K562 (cell line): ENCODE measurements around the gene ERBB3. TPM values are rescaled to one million over a fixed set of nuclear protein-coding genes. Genes with fewer than 3 reads are reported as not detected.

Experiments used
- ATAC-seq: fragments of 200-7000 bp; cut with Tn5 transposase; 3 replicates; pipeline ENCODE4 v1.9.1; 2020; ENCODE audit warnings: moderate library complexity
- BruUV-seq: library from RNA; stranded (reverse); fragments of 400-500 nt; replicated peaks from 2 replicates; lab custom pipeline; 2021; lab: Mats Ljungman, UMichigan
- CTCF ChIA-PET: fragments of 300-600 bp; formaldehyde crosslinking; extraction: SDS; loops from one replicate; lab custom pipeline; 2021; ENCODE audit warnings: low intra/inter-chr PET ratio; lab: Yijun Ruan, JAX
- POLR2A ChIA-PET: fragments of 300-600, 350-650 bp; sonication (Branson Sonifier 250); formaldehyde crosslinking; extraction: SDS; loops from one replicate; lab custom pipeline; 2021; ENCODE audit warnings: antibody characterized with exemption, inconsistent platforms; lab: Yijun Ruan, JAX
- DNase-seq, 4 experiments: peaks; one replicate each; pipeline versions ENCODE4 v3.0.0 to v3.0.0-alpha.2; 2011 to 2018; ENCODE audit warnings: low spot score in 3 of 4, mixed read lengths in 3 of 4; ENCODE audit errors: extremely low read depth in 1 of 4
- FAIRE-seq: peaks from 2 replicates; lab custom pipeline; 2011; peaks lifted over from hg19 to GRCh38; lab: Jason Lieb, UNC
- H2AFZ ChIP-seq: 2 replicates; pipeline ENCODE4 v1.6.0; 2011; ENCODE audit warnings: low read depth, low read length, control low read depth, inconsistent platforms
- H3K27ac ChIP-seq: fragments of 200-600 bp; 3 replicates; pipeline ENCODE4 v1.8.0; 2011; ENCODE audit warnings: low read depth, mild to moderate bottlenecking, control low read depth, inconsistent platforms, low read length, moderate library complexity, mixed read lengths; ENCODE audit errors: extremely low read depth
- H3K27me3 ChIP-seq, 2 experiments: fragments of 300-600 bp in 1 of 2; 2 replicates in 1 of 2; 3 replicates in 1 of 2; pipeline versions ENCODE4 v1.6.0 to v1.8.0; 2011; ENCODE audit warnings: inconsistent platforms in 2 of 2, low read length in 2 of 2, mild to moderate bottlenecking in 1 of 2, mixed read lengths in 1 of 2, moderate library complexity in 1 of 2; ENCODE audit not compliant: control insufficient read depth in 2 of 2, insufficient read depth in 2 of 2
- H3K36me3 ChIP-seq: fragments of 300-600 bp; 3 replicates; pipeline ENCODE4 v1.8.0; 2011; ENCODE audit warnings: mild to moderate bottlenecking, low read length, inconsistent platforms; ENCODE audit not compliant: control insufficient read depth, insufficient read depth
- H3K4me1 ChIP-seq, 2 experiments: fragments of 200-600 bp in 1 of 2; replicated peaks in 1 of 2; 2 replicates in 1 of 2; 3 replicates in 1 of 2; pipeline versions ENCODE4 v1.5.1 to v1.8.0; 2011; ENCODE audit warnings: inconsistent platforms in 2 of 2, low read length in 2 of 2, mild to moderate bottlenecking in 1 of 2, mixed read lengths in 1 of 2, moderate library complexity in 1 of 2; ENCODE audit not compliant: control insufficient read depth in 2 of 2, insufficient read depth in 2 of 2
- H3K4me2 ChIP-seq: 2 replicates; pipeline ENCODE4 v1.6.1; 2011; ENCODE audit warnings: low read length, control low read depth, inconsistent platforms, mixed read lengths; ENCODE audit not compliant: insufficient read depth
- H3K4me3 ChIP-seq: fragments of 200-600 bp; sonication (generic), shearing (Covaris generic); 2 replicates; pipeline ENCODE4 v1.5.1; 2016; ENCODE audit warnings: control low read depth, inconsistent platforms
- H3K79me2 ChIP-seq: fragments of 200-600 bp; 3 replicates; pipeline ENCODE4 v1.8.0; 2011; ENCODE audit warnings: low read length, inconsistent platforms; ENCODE audit not compliant: control insufficient read depth, insufficient read depth
- H3K9ac ChIP-seq, 2 experiments: 2 replicates each; pipeline versions ENCODE4 v1.6.0 to v1.6.1; 2011; ENCODE audit warnings: low read depth in 2 of 2, low read length in 2 of 2, control low read depth in 1 of 2, inconsistent platforms in 1 of 2, mild to moderate bottlenecking in 1 of 2, mixed read lengths in 1 of 2; ENCODE audit not compliant: insufficient read depth in 1 of 2
- H3K9me1 ChIP-seq: one replicate; pipeline ENCODE4 v1.6.0; 2011; ENCODE audit warnings: inconsistent platforms, mild to moderate bottlenecking, low read length, moderate library complexity; ENCODE audit not compliant: control insufficient read depth, insufficient read depth
- H3K9me3 ChIP-seq: replicated peaks from 2 replicates; pipeline ENCODE4 v1.5.1; 2011; ENCODE audit warnings: low read depth, low read length, inconsistent platforms; ENCODE audit not compliant: control insufficient read depth, insufficient read depth
- H4K20me1 ChIP-seq: replicated peaks from 2 replicates; pipeline ENCODE4 v1.6.1; 2011; ENCODE audit warnings: low read length, inconsistent platforms, mixed read lengths; ENCODE audit not compliant: control insufficient read depth, insufficient read depth
- CBFA2T3 ChIP-seq: fragments of 450-650 bp; IDR thresholded peaks from 2 replicates; pipeline ENCODE4 v1.6.1; 2017
- DACH1 ChIP-seq: fragments of 450-650 bp; IDR thresholded peaks from 2 replicates; pipeline ENCODE4 v1.6.1; 2018; ENCODE audit not compliant: partially characterized antibody
- MYBL2 ChIP-seq, 2 experiments: fragments of 450-650 bp in 1 of 2; sonication (generic) in 1 of 2; formaldehyde crosslinking in 1 of 2; IDR thresholded peaks; 2 replicates each; pipeline versions ENCODE4 v1.6.1 to v1.8.1; 2017 to 2022; ENCODE audit warnings: borderline replicate concordance in 1 of 2, inconsistent platforms in 1 of 2, low read depth in 1 of 2, mild to moderate bottlenecking in 1 of 2, missing genetic modification reagents in 1 of 2, moderate library complexity in 1 of 2
- NR1H2 ChIP-seq: sonication (generic); formaldehyde crosslinking; IDR thresholded peaks from 2 replicates; pipeline ENCODE4 v1.4.0; 2020; ENCODE audit warnings: mild to moderate bottlenecking, missing genetic modification reagents
- PHF20 ChIP-seq: fragments of 450-650 bp; IDR thresholded peaks from 2 replicates; pipeline ENCODE4 v1.6.1; 2018; ENCODE audit not compliant: partially characterized antibody
- POLR2G ChIP-seq: fragments of 200-400 bp; formaldehyde crosslinking; IDR thresholded peaks from 2 replicates; pipeline ENCODE4 v1.6.1; 2017; ENCODE audit warnings: low read depth, mild to moderate bottlenecking, antibody characterized with exemption, low read length, moderate library complexity
- RB1 ChIP-seq: fragments of 450-650 bp; IDR thresholded peaks from 2 replicates; pipeline ENCODE4 v1.6.1; 2017; ENCODE audit warnings: low read depth, mild to moderate bottlenecking
- RBFOX2 ChIP-seq: fragments of 200-400 bp; formaldehyde crosslinking; IDR thresholded peaks from 2 replicates; pipeline ENCODE4 v1.6.1; 2017; ENCODE audit warnings: low read depth, mild to moderate bottlenecking, low read length, moderate library complexity
- SIN3A ChIP-seq, 2 experiments: fragments of 150-350 bp in 1 of 2; IDR thresholded peaks; 2 replicates each; pipeline ENCODE4 v1.6.1; 2011 to 2016; ENCODE audit warnings: borderline replicate concordance in 2 of 2, low read depth in 2 of 2, low read length in 2 of 2, mild to moderate bottlenecking in 2 of 2, moderate library complexity in 2 of 2; ENCODE audit not compliant: control insufficient read depth in 1 of 2
- SMC3 ChIP-seq: conservative IDR thresholded peaks from 2 replicates; pipeline ENCODE4 v1.6.1; 2011; ENCODE audit warnings: low read depth, low read length, improper control_type of control experiment; ENCODE audit not compliant: insufficient read depth
- TAF7 ChIP-seq: fragments of 450-650 bp; IDR thresholded peaks from 2 replicates; pipeline ENCODE4 v1.6.1; 2016; ENCODE audit warnings: missing genetic modification characterization, missing compliant biosample characterization
- TBP ChIP-seq: optimal IDR thresholded peaks from 2 replicates; pipeline ENCODE3; 2011; ENCODE audit warnings: low read depth, low read length, improper control_type of control experiment
- ZNF717 ChIP-seq: fragments of 250-450 bp; sonication (Bioruptor Pico); IDR thresholded peaks from 2 replicates; pipeline ENCODE4 v1.5.0; 2021
- WGBS: fragments of 100-300 bp; shearing (Covaris generic); methylation state at CpG from one replicate; pipeline ENCODE4 v1.1.6; 2016; ENCODE audit warnings: low coverage, mixed read lengths; ENCODE audit not compliant: insufficient coverage; ENCODE audit errors: missing lambda C conversion rate; 5-methylcytosine and 5-hydroxymethylcytosine counted together
- in situ Hi-C: fragments of 300-500 bp; cut with MboI; formaldehyde crosslinking; loops from 4 replicates; pipeline ENCODE4 v1.15.0; 2018; ENCODE audit warnings: inconsistent platforms, mixed read lengths
- intact Hi-C: fragments of 100-400 bp; cut with micrococcal nuclease; formaldehyde crosslinking; loops from 2 replicates; pipeline ENCODE4 v1.14.2; 2022
- polyA plus RNA-seq, 8 experiments: library from polyadenylated mRNA; depleted of rRNA in 4 of 8; stranded (reverse) in 5 of 8; unstranded in 3 of 8; fragments of >200 nt; fragmentation: Nextera tagmentation in 2 of 8; fragmentation: Illumina TruSeq in 1 of 8; extraction: Ambion mirVana in 2 of 8; extraction: Trizol in 1 of 8; gene quantifications; 2 replicates each; pipeline versions ENCODE4 v1.2.1 to v1.2.3, GENCODE V29; 2011 to 2014; ENCODE audit warnings: inconsistent platforms in 1 of 8, missing spikeins in 1 of 8
- total RNA-seq, 7 experiments: library from RNA; depleted of rRNA in 6 of 7; stranded (reverse); fragments of >200 nt in 6 of 7; fragmentation: Illumina TruSeq in 2 of 7; extraction: Trizol in 2 of 7; gene quantifications; 2 replicates each; pipeline versions ENCODE4 v1.2.1 to v1.2.3, GENCODE V29; 2011 to 2021; ENCODE audit warnings: low replicate concordance in 1 of 7
- TF ChIP-seq, protein P1 (sequence below): fragments of 250-450 bp; sonication (Bioruptor Pico); IDR thresholded peaks from 2 replicates; pipeline ENCODE4 v1.5.0; 2021; ENCODE audit warnings: mild to moderate bottlenecking, moderate library complexity

Gene ERBB3
- total and polyA plus RNA-seq, 9 of the 15 experiments (the other 6 are each of a cell fraction or from before 2014, with no cell fraction given), result 1.5 to 5.4 (median 3.8) TPM

DNA sequence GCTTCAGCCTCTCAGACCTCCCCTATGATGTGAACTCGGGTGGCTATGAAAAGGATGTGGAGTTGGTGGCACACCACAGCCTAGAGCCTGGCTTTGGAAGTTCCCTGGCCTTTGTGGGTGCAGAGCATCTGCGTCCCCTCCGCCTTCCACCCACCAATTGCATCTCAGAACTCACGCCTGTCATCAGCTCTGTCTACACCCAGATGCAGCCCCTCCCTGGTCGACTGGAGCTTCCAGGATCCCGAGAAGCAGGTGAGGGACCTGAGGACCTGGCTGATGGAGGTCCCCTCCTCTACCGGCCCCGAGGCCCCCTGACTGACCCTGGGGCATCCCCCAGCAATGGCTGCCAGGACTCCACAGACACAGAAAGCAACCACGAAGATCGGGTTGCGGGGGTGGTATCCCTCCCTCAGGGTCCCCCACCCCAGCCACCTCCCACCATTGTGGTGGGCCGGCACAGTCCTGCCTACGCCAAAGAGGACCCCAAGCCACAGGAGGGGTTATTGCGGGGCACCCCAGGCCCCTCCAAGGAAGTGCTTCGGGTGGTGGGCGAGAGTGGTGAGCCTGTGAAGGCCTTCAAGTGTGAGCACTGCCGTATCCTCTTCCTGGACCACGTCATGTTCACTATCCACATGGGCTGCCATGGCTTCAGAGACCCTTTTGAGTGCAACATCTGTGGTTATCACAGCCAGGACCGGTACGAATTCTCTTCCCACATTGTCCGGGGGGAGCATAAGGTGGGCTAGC, 45.2 kb upstream of the ERBB3 start:
- peaks cover 79% of the 10 kb centered on the region for H3K36me3 ChIP-seq
- no peak overlapping the region for H3K27ac ChIP-seq
- no peak overlapping the region for H2AFZ ChIP-seq
- 87% methylated on average over 18 of the region's 21 CpGs for WGBS
- H3K4me1 ChIP-seq, result peaks cover 5 to 6% of the 10 kb centered on the region in 2 experiments; a peak in 3 of 5 replicates
- H3K9me1 ChIP-seq, result no peaks in the 10 kb centered on the region
- no TSS peak for BruUV-seq
- no peaks in the 10 kb centered on the region for H3K27me3 ChIP-seq
- H3K4me2 ChIP-seq, result no peak overlapping the region
- ATAC-seq, result no peak
- in situ Hi-C loops, result loop anchor here (5.0 kb wide), 2 partner anchors 37 to 297 kb away; partner anchors contain the start of gene SUOX
- H3K4me3 ChIP-seq, result no peak overlapping the region
- CTCF ChIA-PET, result no interaction called here
- no peak for FAIRE-seq
- no peaks in the 10 kb centered on the region for H3K9me3 ChIP-seq
- no peak for DNase-seq
- 0 out of 2 replicates have a peak, but pooled peaks have one; percentile 23 for TF ChIP-seq RBFOX2
- TF ChIP-seq POLR2G, result peak; percentile 38
- TF ChIP-seq SIN3A (IDR thresholded peaks at IDR 0.05; ENCODE audit: borderline replicate concordance in 2 of 2, control insufficient read depth in 1 of 2, low read depth in 2 of 2, low read length in 2 of 2), result no peak
- TF ChIP-seq PHF20, result no peak
- no peak for TF ChIP-seq SMC3
- TF ChIP-seq, protein P1, sequence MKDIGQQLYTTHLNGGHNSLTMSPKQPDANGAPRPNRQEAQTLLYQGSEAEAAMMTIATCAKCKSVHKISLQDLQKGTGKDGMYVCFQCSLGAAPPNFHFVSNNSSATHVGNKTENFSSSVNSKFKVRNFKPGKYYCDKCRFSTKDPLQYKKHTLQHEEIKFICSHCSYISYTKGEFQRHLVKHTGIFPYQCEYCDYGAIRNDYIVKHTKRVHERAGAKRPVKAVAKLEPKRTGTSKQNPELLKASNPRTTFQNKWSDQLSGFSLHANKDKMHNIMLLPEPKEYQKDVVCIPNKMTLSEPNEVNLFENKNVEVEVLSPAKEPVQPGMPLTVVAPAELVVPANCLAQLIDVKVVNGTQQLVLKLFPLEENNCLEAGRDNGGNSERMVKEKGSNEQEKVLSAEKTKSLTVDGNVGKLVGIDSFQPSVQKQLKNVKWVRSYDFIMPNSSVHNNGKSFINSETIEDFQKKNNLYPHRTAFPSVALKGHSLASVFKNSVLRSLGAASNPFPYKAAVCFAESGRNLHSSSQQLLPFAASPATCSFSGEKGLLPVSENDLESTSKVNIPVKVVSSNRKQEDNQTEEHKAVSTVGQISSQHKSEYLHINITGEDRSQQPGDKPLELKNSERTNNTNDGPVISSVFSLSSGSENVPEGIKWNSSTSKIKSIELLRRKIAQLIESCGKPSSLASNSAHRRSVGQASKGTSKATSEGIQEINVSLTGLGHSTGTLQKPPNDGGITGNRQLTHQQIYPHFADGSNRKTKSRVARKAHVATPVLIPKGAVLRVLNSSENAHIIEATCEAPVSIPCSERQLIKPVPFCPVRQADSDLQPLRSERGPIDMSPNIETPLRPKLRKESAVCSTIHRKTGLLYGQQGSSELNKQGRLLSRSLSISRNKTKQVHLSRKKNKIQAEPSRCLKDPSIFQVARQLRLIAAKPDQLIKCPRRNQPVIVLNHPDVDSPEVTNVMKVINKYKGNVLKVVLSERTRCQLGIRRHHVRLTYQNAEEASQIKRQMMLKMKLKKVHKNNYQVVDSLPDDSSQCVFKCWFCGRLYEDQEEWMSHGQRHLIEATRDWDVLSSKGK, result no peak
- TF ChIP-seq CBFA2T3, result no peak
- TF ChIP-seq MYBL2 (IDR thresholded peaks at IDR 0.05; ENCODE audit: low read depth), result no peak
- TF ChIP-seq MYBL2 (CRISPR knock-in tag; IDR thresholded peaks at IDR 0.05; ENCODE audit: borderline replicate concordance), result no peak
- no peak for TF ChIP-seq ZNF717 (CRISPR knock-in tag)
- no peak for TF ChIP-seq DACH1
- TF ChIP-seq NR1H2 (CRISPR knock-in tag), result no peak
- TF ChIP-seq RB1, result no peak
- TF ChIP-seq TBP, result no peak
- TF ChIP-seq TAF7, result no peak
- no peaks in the 10 kb centered on the region for H4K20me1 ChIP-seq
- POLR2A ChIA-PET, result no interaction called here
- intact Hi-C loops, result no loop called here
- H3K79me2 ChIP-seq, result no peaks in the 10 kb centered on the region
- 0 out of 4 replicates have a peak overlapping the region, but pooled peaks of 1 of the 2 experiments have one; percentile 53 for H3K9ac ChIP-seq
